Measurements from ENCODE around the gene APOBEC3C. TPM values are rescaled to one million over a fixed set of nuclear protein-coding genes. Genes with fewer than 3 reads are reported as not detected.
"Not testable (repeated sequence)": the region's sequence is repeated elsewhere in the genome, so short reads cannot be mapped to it uniquely, and the experiment has no call there.

APOBEC3C gene
- total and polyA plus RNA-seq, 7 donors: 5.3 to 33.6 (median 12.3) TPM

GRCh38 chr22:39003165-39003638 lies 10.9 kb upstream of the APOBEC3C start:
- DNase-seq: peak; percentile 86
- Histone ChIP-seq H3K36me3 (no peaks in the 10 kb centered on the region), H3K9me3 (no peaks in the 10 kb centered on the region), H3K27ac (no peak overlapping the region), H3K27me3 (no peaks in the 10 kb centered on the region), H3K4me1 (peaks cover 0 to 8% (median 2%) of the 10 kb centered on the region in 4 donors), H3K4me3 (no peak overlapping the region)
- WGBS, 2 donors: 11 to 20% methylated on average over 7 of the region's 7 CpGs
- intact Hi-C loops (cut with DNase I): loop anchor here (1.0 to 2.0 kb wide), 2 partner anchors 134 to 234 kb away; no protein-coding TSS in a partner anchor
- no peak for TF ChIP-seq POLR2A (IDR thresholded peaks at IDR 0.05)
- peak; percentile 53 to 80 (median 70) for TF ChIP-seq CTCF (IDR thresholded peaks at IDR 0.05)
- TF ChIP-seq POLR2AphosphoS5 (IDR thresholded peaks at IDR 0.05): peak in 1 of 4 donors; percentile 27
- TF ChIP-seq EP300 (IDR thresholded peaks at IDR 0.05): no peak

- no peak for DNase-seq
- no peaks in the 10 kb centered on the region for H3K36me3 ChIP-seq
- H3K4me3 ChIP-seq: no peak overlapping the region
- peaks cover 0 to 8% (median 2%) of the 10 kb centered on the region in 4 donors for H3K4me1 ChIP-seq
- no peak for TF ChIP-seq POLR2AphosphoS5 (IDR thresholded peaks at IDR 0.05)
- no peak for TF ChIP-seq POLR2A (IDR thresholded peaks at IDR 0.05)
- TF ChIP-seq CTCF (IDR thresholded peaks at IDR 0.05): no peak
- no peak for TF ChIP-seq EP300 (IDR thresholded peaks at IDR 0.05)
- H3K27ac ChIP-seq: no peak overlapping the region
- WGBS, 2 donors: 96 to 97% methylated on average over 5 of the region's 5 CpGs
- no peaks in the 10 kb centered on the region for H3K27me3 ChIP-seq
- H3K9me3 ChIP-seq: no peaks in the 10 kb centered on the region
- intact Hi-C loops (cut with DNase I): loop anchor here (5.0 kb wide), 1 partner anchor 115 kb away; no protein-coding TSS in a partner anchor
Observed at GRCh38 chr22:39007177-39007576, 6.9 kb upstream of the APOBEC3C start.

- not testable (repeated sequence) for H3K27ac ChIP-seq, H3K36me3 ChIP-seq, DNase-seq, H3K4me1 ChIP-seq, H3K27me3 ChIP-seq, H3K4me3 ChIP-seq, H3K9me3 ChIP-seq
- intact Hi-C loops (cut with DNase I): loop anchor here (5.0 kb wide), 1 partner anchor 114 kb away; no protein-coding TSS in a partner anchor
- WGBS, 2 donors: 85 to 89% methylated on average over 8 of the region's 8 CpGs
Observed at GRCh38 chr22:39008271-39008850, 5.7 kb upstream of the APOBEC3C start.

GRCh38 chr22:39010946-39011345 lies 3.1 kb upstream of the APOBEC3C start:
- 81 to 86% methylated on average over 15 of the region's 15 CpGs for WGBS, 2 donors
- peaks cover 0 to 26% (median 19%) of the 10 kb centered on the region in 4 donors for H3K4me1 ChIP-seq

More at GRCh38 chr22:39010946-39011345, 3.1 kb upstream of the APOBEC3C start:
- no peak for TF ChIP-seq EP300 (IDR thresholded peaks at IDR 0.05)
- TF ChIP-seq POLR2AphosphoS5 (IDR thresholded peaks at IDR 0.05): no peak
- TF ChIP-seq CTCF (IDR thresholded peaks at IDR 0.05): no peak
- no peak for TF ChIP-seq POLR2A (IDR thresholded peaks at IDR 0.05)
- DNase-seq: no peak
- no peak overlapping the region for H3K27ac ChIP-seq
- no peak overlapping the region for H3K4me3 ChIP-seq
- H3K36me3 ChIP-seq: no peaks in the 10 kb centered on the region
- H3K9me3 ChIP-seq: no peaks in the 10 kb centered on the region
- intact Hi-C loops (cut with DNase I): loop anchor here (5.0 kb wide), 1 partner anchor 306 kb away; the partner anchor contains the start of gene RPL3
- no peaks in the 10 kb centered on the region for H3K27me3 ChIP-seq
